Subcutaneous abdominal adipose tissue (tissue), 5 donors: ENCODE results near the gene ASH1L.
"Not testable (repeated sequence)": the region's sequence is repeated elsewhere in the genome, so short reads cannot be mapped to it uniquely, and the experiment has no call there.

ENCODE experiments used
- H3K27ac ChIP-seq: one replicate; pipeline ENCODE4 v1.7.0; 2013; ENCODE audit warnings: low read depth, mild to moderate bottlenecking, inconsistent platforms, low read length, moderate library complexity
- H3K27me3 ChIP-seq, 5 donors: one replicate each; pipeline ENCODE4 v1.7.0; 2013; ENCODE audit warnings: low read length in 5 of 5, inconsistent platforms in 1 of 5; ENCODE audit not compliant: control insufficient read depth in 5 of 5, insufficient read depth in 4 of 5
- H3K36me3 ChIP-seq, 5 donors: one replicate each; pipeline ENCODE4 v1.7.0; 2013; ENCODE audit warnings: low read length in 5 of 5; ENCODE audit not compliant: control insufficient read depth in 5 of 5, insufficient read depth in 5 of 5
- H3K4me1 ChIP-seq, 5 donors: one replicate each; pipeline ENCODE4 v1.7.0; 2013; ENCODE audit warnings: low read length in 5 of 5, mild to moderate bottlenecking in 3 of 5, moderate library complexity in 1 of 5; ENCODE audit not compliant: control insufficient read depth in 5 of 5, insufficient read depth in 5 of 5
- H3K4me3 ChIP-seq, 5 donors: one replicate each; pipeline ENCODE4 v1.7.0; 2013; ENCODE audit warnings: low read length in 5 of 5, low read depth in 1 of 5
- H3K9ac ChIP-seq, 5 donors: one replicate each; pipeline ENCODE4 v1.7.0; 2013; ENCODE audit warnings: low read length in 5 of 5, mild to moderate bottlenecking in 4 of 5, moderate library complexity in 3 of 5
- H3K9me3 ChIP-seq, 5 donors: one replicate each; pipeline ENCODE4 v1.7.0; 2013; ENCODE audit warnings: low read length in 5 of 5; ENCODE audit not compliant: control insufficient read depth in 5 of 5
- donor health status: healthy.
- donor health status: healthy.
- donor health status: healthy.
- donor health status: healthy.
- donor health status: healthy.

ASH1L gene

DNA sequence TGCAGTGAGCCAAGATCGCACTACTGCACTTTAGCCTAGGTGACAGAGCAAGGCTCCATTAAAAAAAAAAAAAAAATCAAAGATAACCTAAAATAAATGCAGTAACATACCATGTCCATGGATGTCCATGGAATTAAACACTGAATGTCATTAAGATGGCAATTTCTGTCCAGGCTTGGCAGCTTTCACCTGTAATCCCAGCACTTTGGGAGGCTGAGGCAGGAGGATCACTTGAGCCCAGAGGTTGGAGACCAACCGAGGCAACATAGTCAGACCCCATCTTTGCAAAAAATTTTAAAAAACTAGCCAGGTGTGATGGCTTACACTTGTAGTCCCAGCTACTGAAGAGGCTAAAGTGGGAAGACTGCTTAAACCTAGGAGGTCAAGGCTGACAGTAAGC is 141.8 kb downstream of the ASH1L start:
- Histone ChIP-seq H3K4me1 (peaks cover 0 to 2% (median 0%) of the 10 kb centered on the region in 5 donors), H3K27me3 (no peaks in the 10 kb centered on the region), H3K27ac (no peak overlapping the region), H3K9ac (no peak overlapping the region), H3K4me3 (no peak overlapping the region), H3K36me3 (peaks cover 0 to 4% (median 2%) of the 10 kb centered on the region in 5 donors), H3K9me3 (peaks cover 0 to 3% (median 0%) of the 10 kb centered on the region in 5 donors)

DNA sequence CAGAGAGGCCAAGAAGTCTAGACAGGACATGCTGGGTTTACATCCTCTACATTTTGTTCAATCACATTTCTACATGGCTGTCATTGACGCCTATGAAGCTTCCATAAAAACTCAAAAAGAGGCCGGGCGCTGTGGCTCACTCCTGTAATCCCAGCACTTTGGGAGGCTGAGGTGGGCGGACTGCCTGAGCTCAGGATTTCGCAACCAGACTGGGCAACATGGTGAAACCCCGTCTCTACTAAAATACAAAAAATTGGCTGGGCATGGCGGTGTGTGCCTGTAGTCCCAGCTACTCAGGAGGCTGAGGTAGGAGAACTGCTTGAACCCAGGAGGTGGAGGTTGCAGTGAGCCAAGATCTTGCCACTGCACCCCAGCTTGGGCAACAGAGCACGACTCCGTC is 150.8 kb downstream of the ASH1L start:
- peaks cover 4 to 27% (median 9%) of the 10 kb centered on the region in 5 donors for H3K36me3 ChIP-seq
- H3K27me3 ChIP-seq, H3K9me3 ChIP-seq, H3K4me1 ChIP-seq, H3K4me3 ChIP-seq, H3K9ac ChIP-seq, H3K27ac ChIP-seq: not testable (repeated sequence)

DNA sequence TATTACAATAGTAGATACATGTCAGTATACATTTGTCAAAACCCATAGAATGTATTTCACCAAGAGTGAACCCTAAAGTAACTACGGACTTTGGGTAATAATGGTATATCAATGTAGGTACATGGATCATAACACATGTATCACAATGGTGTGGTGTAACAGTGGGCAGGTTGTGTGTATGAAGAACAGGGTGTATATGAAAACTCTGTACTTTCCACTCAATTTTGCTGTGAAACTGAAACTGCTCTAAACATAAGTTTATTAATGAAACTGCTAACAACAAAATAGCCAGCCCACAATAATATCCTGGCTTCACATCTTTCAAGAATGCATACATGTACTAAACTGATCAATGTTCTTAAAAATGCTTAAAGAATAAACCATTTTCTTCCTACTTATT is 151.7 kb downstream of the ASH1L start:
- Histone ChIP-seq H3K4me3 (no peak overlapping the region), H3K9ac (no peak overlapping the region), H3K27me3 (no peaks in the 10 kb centered on the region), H3K36me3 (peaks cover 4 to 27% (median 9%) of the 10 kb centered on the region in 5 donors), H3K4me1 (no peaks in the 10 kb centered on the region), H3K27ac (no peak overlapping the region), H3K9me3 (no peaks in the 10 kb centered on the region)

DNA sequence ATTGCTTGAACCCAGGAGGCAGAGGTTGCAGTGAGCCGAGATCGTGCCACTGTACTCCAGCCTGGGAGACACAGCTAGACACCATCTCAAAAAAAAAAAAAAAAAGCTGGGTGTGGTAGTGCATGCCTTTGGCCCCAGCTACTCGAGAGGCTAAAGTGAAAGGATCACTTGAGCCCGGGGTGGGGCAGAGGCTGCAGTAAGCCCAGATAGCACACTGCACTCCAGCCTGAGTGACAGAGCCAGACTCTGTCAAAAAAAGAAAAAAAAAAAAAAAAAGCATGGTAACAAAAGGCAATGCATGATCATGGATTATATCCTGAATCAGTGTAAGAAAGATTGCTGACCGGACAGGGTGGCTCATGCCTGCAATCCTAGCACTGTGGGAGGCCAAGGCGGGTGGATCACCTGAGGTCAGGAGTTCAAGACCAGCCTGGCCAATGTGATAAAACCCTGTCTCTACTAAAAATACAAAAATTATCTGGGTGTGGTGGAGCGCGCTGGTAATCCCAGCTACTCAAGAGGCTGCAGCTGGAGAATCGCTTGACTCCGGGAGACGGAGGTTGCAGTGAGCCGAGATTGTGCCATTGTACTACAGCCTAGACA is 165.6 kb downstream of the ASH1L start:
- Histone ChIP-seq H3K36me3 (peaks cover 18 to 34% (median 21%) of the 10 kb centered on the region in 5 donors), H3K27ac (no peak overlapping the region), H3K9me3 (no peaks in the 10 kb centered on the region), H3K4me3 (no peak overlapping the region), H3K9ac (no peak overlapping the region), H3K27me3 (no peaks in the 10 kb centered on the region), H3K4me1 (peaks cover 0 to 3% (median 0%) of the 10 kb centered on the region in 5 donors)

DNA sequence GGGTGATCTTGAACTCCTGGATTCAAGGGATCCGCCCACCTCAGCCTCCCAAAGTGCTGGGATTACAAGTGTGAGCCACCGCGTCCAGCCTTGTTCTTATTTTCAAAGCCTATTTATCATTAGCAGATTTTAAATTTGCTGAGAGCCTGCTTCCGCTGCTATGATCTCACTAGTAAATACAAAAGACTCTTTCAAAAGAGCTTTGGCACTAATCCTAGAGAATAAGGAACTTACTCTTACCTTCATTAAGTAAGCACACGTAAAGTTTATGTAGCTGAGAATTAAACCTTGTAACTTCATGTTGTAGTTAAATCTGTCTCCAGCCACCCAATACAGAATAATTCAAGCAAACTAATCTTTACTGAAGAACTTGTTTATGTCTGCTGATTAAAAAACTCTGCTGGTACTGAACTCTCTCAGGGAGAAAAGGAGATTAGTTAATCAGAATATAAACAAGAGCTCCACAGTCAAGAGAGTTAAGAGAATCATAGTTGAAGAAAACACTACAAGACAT is 169.6 kb downstream of the ASH1L start:
- no peak overlapping the region for H3K27ac ChIP-seq
- H3K9me3 ChIP-seq: no peaks in the 10 kb centered on the region
- no peak overlapping the region for H3K9ac ChIP-seq
- no peaks in the 10 kb centered on the region for H3K27me3 ChIP-seq
- H3K4me1 ChIP-seq: no peaks in the 10 kb centered on the region
- H3K36me3 ChIP-seq: peaks cover 17 to 43% (median 28%) of the 10 kb centered on the region in 5 donors
- H3K4me3 ChIP-seq: no peak overlapping the region

DNA sequence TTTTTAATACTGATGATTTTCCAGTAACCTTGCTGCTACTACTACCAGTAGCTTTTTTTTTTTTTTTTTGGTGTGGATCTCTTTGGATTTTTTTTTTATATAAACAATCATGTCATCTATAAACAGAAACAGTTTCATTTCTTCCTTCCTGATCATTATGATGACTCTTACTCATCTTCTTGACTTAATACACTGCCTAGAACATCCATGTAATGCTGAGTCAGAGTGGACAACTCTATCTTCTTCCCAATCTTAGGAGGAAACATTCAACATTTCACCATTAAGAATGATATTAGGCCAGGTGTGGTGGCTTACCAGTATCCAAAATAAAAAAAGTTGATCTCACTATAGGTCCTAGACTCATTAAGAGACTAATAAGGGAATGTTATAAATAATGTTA is 172.8 kb downstream of the ASH1L start:
- Histone ChIP-seq H3K27me3 (no peaks in the 10 kb centered on the region), H3K36me3 (peaks cover 21 to 50% (median 23%) of the 10 kb centered on the region in 5 donors), H3K27ac (no peak overlapping the region), H3K4me3 (no peak overlapping the region), H3K4me1 (no peaks in the 10 kb centered on the region), H3K9me3 (no peaks in the 10 kb centered on the region), H3K9ac (no peak overlapping the region)

DNA sequence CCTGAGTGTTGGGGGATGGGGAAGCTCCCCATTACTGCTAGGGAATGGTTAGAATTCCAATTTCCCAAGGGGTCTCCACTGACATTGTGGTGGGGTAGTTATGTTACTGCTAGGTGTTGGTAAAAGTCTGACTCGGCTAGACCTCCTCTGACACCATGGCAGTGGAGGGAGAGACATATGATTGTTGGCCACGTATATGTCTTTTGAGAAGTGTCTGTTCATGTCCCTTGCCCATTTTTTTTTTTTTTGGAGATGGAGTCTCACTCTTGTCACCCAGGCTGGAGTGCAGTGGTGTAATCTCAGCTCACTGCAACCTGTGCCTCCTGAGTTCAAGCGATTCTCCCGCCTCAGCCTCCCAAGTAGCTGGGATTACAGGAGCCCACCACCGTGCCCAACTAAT is 176.8 kb downstream of the ASH1L start:
- H3K9me3 ChIP-seq, H3K27ac ChIP-seq, H3K4me3 ChIP-seq, H3K4me1 ChIP-seq, H3K9ac ChIP-seq, H3K27me3 ChIP-seq: not testable (repeated sequence)
- peaks cover 7 to 29% (median 9%) of the 10 kb centered on the region in 5 donors for H3K36me3 ChIP-seq

DNA sequence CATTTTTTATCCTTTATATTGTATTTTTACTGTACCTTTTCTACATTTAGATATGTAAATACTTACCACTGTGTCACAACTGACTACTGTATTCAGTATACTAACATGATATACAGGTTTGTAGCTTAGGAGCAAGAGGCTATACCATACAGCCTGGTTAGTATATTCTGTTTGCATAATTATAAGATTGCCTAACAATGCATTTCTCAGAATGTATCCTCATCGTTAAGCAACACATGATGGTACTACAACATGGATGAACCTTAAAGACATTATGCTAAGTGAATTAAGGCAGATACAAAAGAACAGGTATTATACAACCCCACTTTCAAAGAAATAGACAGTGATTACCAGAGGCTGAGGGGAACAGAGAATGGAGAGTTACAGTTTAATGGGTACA is 179.2 kb downstream of the ASH1L start:
- H3K27ac ChIP-seq: no peak overlapping the region
- peaks cover 5 to 16% (median 15%) of the 10 kb centered on the region in 5 donors for H3K4me1 ChIP-seq
- H3K4me3 ChIP-seq: no peak overlapping the region
- H3K27me3 ChIP-seq: no peaks in the 10 kb centered on the region
- no peak overlapping the region for H3K9ac ChIP-seq
- H3K36me3 ChIP-seq: peaks cover 7 to 23% (median 9%) of the 10 kb centered on the region in 5 donors
- H3K9me3 ChIP-seq: no peaks in the 10 kb centered on the region

DNA sequence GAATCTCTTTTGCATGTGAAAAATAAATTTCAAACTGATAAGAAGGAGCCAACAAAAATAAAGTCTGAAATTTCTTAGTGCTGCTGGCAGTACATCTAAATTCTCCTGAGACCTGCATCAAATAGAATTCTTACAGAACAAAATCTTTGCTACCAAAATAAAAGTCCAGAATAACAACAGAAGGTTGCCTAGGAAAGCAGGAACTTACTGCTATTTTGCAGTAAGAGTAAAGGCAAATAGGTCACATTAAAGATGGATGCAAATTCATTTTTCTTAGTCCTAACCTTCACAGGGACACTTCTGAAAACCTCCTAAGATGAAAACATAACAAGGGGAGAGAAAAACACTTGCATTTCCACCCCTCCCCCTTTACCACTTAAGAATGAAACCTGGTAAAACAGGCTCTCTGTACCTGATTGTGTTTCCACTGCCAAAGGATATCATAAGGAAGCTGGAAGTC is 182.9 kb downstream of the ASH1L start:
- Histone ChIP-seq H3K4me1 (peaks cover 5 to 19% (median 15%) of the 10 kb centered on the region in 5 donors), H3K36me3 (peaks cover 9 to 40% (median 22%) of the 10 kb centered on the region in 5 donors), H3K27me3 (no peaks in the 10 kb centered on the region), H3K4me3 (peak overlapping the region in 2 of 5 donors; percentile 24 to 42), H3K27ac (peak overlapping the region; percentile 39), H3K9me3 (no peaks in the 10 kb centered on the region), H3K9ac (peak overlapping the region in 1 of 5 donors; percentile 51)

DNA sequence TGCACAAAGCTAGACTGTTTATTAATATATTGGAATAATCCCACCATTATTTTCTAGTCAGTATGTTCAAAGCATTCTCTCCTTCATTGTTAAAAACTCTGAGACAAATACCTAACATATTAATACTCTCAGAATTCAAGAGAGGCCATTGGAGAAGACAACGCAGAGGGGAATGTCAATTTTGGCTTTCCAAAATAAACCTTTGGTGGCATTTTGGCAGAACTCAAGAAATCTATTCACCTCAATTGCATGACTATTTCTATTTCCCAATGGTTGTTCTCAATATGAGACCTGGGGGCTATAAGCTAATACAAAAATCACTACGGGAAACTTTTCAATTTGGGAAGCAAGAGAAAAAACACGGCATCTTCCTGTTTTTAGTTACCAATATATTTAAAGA is 183.4 kb downstream of the ASH1L start:
- Histone ChIP-seq H3K27ac (peak overlapping the region; percentile 39), H3K4me3 (peak overlapping the region in 3 of 5 donors; percentile 10 to 42 (median 13)), H3K9ac (peak overlapping the region in 1 of 5 donors; percentile 51), H3K9me3 (no peaks in the 10 kb centered on the region), H3K4me1 (peaks cover 5 to 19% (median 15%) of the 10 kb centered on the region in 5 donors), H3K27me3 (no peaks in the 10 kb centered on the region), H3K36me3 (peaks cover 12 to 45% (median 23%) of the 10 kb centered on the region in 5 donors)
